Measurements from ENCODE around the gene TM9SF4.
"Not testable (repeated sequence)": the region's sequence is repeated elsewhere in the genome, so short reads cannot be mapped to it uniquely, and the experiment has no call there.

Gene TM9SF4

DNA sequence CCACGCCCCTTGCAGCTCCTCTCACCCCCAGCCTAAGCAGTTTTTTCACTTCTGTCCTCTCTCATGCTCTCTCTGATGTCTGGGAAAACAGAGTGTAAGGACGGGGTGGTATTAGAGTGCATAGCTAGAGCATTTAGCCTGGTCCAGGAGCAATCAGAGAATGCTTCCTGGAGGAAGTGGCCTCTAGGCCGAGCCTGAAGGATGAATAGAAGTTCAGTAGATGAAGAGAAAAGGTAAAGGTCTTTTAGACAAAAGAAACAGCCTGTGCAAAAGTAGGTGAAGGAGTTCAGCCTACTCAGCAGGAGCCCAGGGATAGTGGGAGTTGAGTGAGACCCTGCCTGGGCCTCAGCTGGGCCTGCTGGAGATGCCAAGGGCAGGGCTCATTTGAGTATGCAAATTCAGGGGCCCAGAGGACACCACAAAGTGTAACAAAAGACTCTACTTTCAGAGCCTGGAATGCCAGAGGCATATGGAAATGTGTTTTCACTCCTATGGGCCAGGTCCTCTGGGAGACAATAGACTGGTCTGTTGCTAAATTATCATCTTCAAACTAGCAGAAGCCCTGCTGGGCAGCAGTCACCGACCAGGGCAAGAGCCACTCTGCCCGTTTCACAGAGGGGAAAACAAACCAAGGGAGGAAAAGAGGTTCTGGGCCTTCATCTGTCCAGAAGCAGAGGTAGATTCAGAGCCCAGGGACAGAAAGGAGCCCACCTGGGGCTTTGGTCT lies 19.7 kb upstream of the TM9SF4 start:
- DNase-seq (ENCODE audit: low read depth in 1 of 2, low spot score in 1 of 2), result no peak

GRCh38 chr20:32091888-32092346 lies 17.6 kb upstream of the TM9SF4 start:
- peak; percentile 49 to 56 for DNase-seq (ENCODE audit: low read depth in 1 of 2, low spot score in 1 of 2)

GRCh38 chr20:32098786-32099185 lies 10.7 kb upstream of the TM9SF4 start:
- DNase-seq (ENCODE audit: low read depth in 1 of 2, low spot score in 1 of 2), result no peak

GRCh38 chr20:32108814-32109391 lies 611 bp upstream of the TM9SF4 start:
- DNase-seq (ENCODE audit: low read depth in 1 of 2, low spot score in 1 of 2), result no peak

DNA sequence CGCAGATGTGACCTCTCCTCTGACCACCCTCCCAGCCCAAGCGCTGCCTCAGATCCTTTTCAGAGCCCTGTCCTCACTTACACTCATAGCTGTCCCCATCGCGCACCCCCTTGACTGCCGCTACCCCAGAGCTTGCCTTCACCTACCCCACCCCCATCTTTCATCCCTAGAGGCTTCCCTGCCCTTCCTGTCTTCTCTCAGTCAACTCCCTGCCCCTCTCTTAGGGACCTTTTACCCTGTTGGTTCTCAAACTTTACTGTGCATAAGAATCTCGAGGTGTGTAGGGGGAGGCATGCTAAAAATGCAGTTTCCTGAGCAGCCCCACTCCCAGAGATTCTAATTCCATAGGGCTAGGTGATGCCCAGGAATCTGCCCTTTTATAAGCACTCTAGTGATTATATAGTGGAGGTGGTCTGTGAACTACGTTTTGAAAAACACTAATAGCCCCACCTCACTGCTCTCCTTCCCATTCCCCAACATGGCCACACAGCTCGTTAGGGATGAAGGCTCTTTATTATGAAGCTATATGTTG lies 725 bp downstream of the TM9SF4 start:
- no peak for DNase-seq (ENCODE audit: low read depth in 1 of 2, low spot score in 1 of 2)

- DNase-seq (ENCODE audit: low read depth in 1 of 2, low spot score in 1 of 2), result no peak
Observed at GRCh38 chr20:32110727-32111126, 1.2 kb downstream of the TM9SF4 start.

GRCh38 chr20:32111156-32111686 lies 1.7 kb downstream of the TM9SF4 start:
- DNase-seq (ENCODE audit: low read depth in 1 of 2, low spot score in 1 of 2), result no peak

- DNase-seq (ENCODE audit: low read depth in 1 of 2, low spot score in 1 of 2), result no peak
Observed at GRCh38 chr20:32111753-32112152, 2.2 kb downstream of the TM9SF4 start.

DNA sequence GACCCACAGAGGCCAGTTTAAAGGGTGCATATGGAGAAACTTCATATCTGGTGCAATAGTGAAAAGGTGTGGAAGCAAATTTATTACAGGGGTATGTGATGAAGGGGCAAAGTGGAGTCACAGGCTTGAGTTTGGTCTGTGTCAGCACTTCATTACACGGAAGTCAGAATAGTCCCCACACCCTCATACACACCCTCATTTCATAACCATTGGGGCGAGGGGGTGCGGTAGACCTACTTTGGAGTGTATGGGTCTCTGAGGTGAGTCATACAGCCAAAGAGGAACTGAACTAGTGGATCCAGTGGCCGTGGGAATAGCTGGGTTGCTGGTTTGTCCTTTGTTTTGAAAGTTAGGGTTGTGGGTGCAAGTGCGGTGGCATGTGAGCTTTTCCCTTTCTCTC lies 3.3 kb downstream of the TM9SF4 start:
- no peak for DNase-seq (ENCODE audit: low read depth in 1 of 2, low spot score in 1 of 2)

DNA sequence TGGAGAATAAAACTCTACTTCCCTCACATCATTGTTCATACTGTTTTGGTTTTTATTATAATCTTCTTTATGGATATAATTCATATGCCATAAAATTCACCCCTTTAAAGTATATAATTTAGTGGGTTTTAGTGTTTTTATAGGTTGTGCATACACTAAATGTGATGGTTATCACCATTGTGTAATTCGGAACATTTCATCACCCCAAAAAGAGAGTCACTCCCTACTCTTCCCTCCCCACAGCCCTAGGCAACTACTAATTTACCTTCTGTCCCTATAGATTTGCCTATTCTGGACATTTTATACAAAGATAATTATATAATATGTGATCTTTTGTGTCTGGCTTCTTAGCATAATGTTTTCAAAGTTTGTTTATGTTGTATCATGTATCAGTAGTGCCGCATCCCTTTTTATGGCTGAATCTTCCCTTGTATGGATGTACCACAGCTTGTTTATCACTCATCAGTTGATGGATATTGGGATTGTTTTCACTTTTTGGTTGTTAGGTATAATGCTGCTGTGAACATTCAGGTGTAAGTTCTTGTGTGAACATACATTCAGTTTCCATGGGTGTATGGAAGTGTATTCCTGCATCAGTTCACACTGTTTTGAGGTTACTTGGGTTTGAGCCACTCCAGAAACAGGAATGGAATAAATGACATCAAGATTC lies 4.2 kb downstream of the TM9SF4 start:
- DNase-seq (ENCODE audit: low read depth in 1 of 2, low spot score in 1 of 2), result no peak

- DNase-seq (ENCODE audit: low read depth in 1 of 2, low spot score in 1 of 2), result no peak
Observed at GRCh38 chr20:32114305-32114960, 4.9 kb downstream of the TM9SF4 start.

GRCh38 chr20:32115211-32115767 lies 5.8 kb downstream of the TM9SF4 start:
- no peak for DNase-seq (ENCODE audit: low read depth in 1 of 2, low spot score in 1 of 2)

DNA sequence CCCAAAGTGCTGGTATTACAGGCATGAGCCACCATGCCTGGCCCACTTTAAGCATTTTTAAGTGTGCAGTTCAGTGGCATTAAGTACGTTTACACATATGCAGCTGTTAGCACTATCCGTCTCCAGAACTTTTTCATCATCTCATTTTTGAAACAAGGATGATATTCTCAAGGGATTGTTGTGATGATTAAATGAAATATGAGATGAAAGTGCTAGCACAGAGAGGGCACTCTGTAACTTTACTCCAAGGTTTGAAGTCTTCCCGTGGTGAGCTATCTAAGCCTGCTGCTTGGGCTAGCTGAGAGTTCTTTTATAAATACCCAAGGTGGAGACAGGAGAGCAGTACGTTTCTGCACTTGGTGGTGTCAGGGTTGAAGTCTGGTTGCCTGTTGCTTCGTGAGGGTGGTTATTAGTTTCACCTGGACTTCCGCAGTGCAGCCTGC lies 6.6 kb downstream of the TM9SF4 start:
- no peak for DNase-seq (ENCODE audit: low read depth in 1 of 2, low spot score in 1 of 2)

GRCh38 chr20:32116796-32117195 lies 7.3 kb downstream of the TM9SF4 start:
- not testable (repeated sequence) for DNase-seq (ENCODE audit: low read depth in 1 of 2, low spot score in 1 of 2)

DNA sequence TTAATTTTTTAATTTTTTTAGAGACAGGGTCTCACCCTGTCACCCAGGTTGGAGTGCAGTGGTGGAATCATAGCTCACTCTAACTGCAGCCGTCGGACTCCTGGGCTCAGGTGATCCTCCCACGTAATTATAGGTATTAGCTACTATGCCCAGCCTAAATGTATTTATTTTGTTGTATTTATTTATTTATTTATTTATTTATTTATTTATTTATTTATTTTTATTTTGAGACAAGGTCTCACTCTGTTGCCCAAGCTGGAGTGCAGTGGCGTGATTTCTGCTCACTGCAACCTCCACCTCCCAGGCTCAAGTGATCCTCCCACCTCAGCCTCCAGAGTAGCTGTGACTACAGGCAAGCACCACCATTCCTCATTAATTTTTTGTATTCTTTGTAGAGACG lies 8.9 kb downstream of the TM9SF4 start:
- DNase-seq (ENCODE audit: low read depth in 1 of 2, low spot score in 1 of 2), result not testable (repeated sequence)

- DNase-seq (ENCODE audit: low read depth in 1 of 2, low spot score in 1 of 2), result no peak
Observed at GRCh38 chr20:32119734-32120133, 10.2 kb downstream of the TM9SF4 start.

DNA sequence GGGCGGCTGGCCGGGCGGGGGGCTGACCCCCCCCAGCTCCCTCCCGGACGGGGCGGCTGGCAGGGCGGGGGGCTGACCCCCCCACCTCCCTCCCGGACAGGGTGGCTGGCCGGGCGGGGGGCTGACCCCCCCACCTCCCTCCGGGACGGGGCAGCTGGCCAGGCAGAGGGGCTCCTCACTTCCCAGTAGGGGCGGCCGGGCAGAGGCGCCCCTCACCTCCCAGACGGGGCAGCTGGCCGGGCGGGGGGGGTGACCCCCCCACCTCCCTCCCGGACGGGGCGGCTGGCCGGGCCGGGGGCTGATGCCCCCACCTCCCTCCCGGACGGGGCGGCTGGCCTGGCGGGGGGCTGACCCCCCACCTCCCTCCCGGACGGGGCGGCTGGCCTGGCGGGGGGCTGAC lies 12.4 kb downstream of the TM9SF4 start:
- DNase-seq (ENCODE audit: low read depth in 1 of 2, low spot score in 1 of 2), result not testable (repeated sequence)

DNA sequence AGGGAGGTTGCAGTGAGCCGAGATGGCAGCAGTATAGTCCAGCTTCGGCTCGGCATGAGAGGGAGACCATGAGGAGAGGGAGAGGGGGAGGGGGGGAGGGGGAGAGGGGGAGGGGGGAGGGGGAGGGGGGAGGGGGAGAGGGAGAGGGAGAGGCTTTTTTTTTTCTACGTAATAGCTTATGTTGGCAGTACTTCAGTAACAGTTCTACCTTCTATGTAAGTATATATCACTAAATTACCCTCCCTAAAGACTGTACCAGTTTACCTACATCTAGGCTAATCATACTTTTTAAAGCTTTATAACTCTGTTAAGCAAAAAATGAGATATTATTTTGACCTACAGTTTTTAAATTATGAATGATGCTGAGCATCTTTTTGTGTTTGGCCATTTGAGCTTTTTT lies 13.6 kb downstream of the TM9SF4 start:
- no peak for DNase-seq (ENCODE audit: low read depth in 1 of 2, low spot score in 1 of 2)

DNA sequence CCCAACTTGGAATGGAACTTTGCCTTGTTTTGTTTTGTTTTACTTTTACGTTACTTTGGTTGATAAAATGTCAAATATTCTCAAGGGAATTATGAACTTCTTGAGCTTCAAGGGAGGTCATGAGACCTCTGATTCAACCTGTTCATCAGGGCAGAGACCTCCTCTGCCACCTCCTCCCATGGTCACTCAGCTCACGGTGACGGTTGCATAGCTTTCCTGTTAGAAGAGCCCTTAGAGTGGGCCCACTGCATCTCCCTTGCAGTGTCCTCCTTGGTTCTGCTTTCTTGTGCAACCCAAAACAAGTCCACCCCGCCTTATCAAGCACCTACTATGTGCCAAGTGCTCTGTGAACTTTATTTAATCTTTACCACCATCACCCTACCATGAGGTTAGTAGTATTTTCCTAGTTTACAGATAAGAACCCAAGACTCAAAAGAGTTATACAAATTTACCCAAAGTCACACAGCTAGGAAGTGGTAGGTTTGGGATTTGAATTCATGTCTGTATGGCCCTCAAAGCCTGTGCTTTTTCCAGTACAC lies 15.5 kb downstream of the TM9SF4 start:
- DNase-seq (ENCODE audit: low read depth in 1 of 2, low spot score in 1 of 2), result no peak

- DNase-seq (ENCODE audit: low read depth in 1 of 2, low spot score in 1 of 2), result no peak
Observed at GRCh38 chr20:32125506-32125905, 16.0 kb downstream of the TM9SF4 start.

DNA sequence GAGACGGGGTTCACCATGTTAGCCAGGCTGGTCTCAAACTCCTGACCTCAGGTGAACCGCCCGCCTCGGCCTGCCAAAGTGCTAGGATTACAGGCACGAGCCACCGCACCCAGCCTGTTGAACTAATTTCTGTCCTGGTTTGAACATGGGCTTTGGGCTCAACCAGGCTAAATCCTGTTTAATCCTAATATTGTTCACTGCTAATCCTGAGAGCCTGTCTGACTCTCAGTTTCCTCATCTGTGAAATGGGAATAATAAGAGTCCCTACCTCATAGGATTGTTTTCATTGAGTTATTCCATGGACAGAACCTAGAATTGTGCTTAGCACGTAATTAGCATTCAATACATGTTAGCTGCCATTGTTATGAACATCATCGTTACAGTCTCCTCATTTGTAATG lies 17.4 kb downstream of the TM9SF4 start:
- DNase-seq (ENCODE audit: low read depth in 1 of 2, low spot score in 1 of 2), result no peak
